Esophagus muscularis mucosa (tissue), 4 donors: ENCODE data around the gene NOX1. TPM values are rescaled to one million over a fixed set of nuclear protein-coding genes. Genes with fewer than 3 reads are reported as not detected.

ENCODE experiments used
- DNase-seq: peaks from one replicate; pipeline ENCODE4 v3.0.0-alpha.2; 2017; ENCODE audit errors: extremely low spot score
- H3K27ac ChIP-seq, 4 donors: fragments of 200-600 bp; sonication (generic); replicated peaks in 1 of 4; 1 replicate in 3 of 4; 2 replicates in 1 of 4; pipeline ENCODE4 v1.5.1; 2016 to 2019; ENCODE audit warnings: mild to moderate bottlenecking in 1 of 4
- H3K27me3 ChIP-seq, 4 donors: fragments of 200-600 bp; sonication (generic); one replicate each; pipeline versions ENCODE4 v1.5.1 to v1.6.0; 2016 to 2019
- H3K36me3 ChIP-seq, 4 donors: fragments of 200-600 bp; sonication (generic); one replicate each; pipeline ENCODE4 v1.5.1; 2016 to 2019
- H3K4me1 ChIP-seq, 4 donors: fragments of 200-600 bp; sonication (generic); one replicate each; pipeline ENCODE4 v1.5.1; 2016 to 2019
- H3K4me3 ChIP-seq, 4 donors: fragments of 200-600 bp; sonication (generic); 1 replicate in 2 of 4; 2 replicates in 2 of 4; pipeline ENCODE4 v1.5.1; 2016 to 2019; ENCODE audit warnings: mild to moderate bottlenecking in 4 of 4, moderate library complexity in 1 of 4
- H3K9me3 ChIP-seq, 4 donors: fragments of 200-600 bp; sonication (generic); 1 replicate in 3 of 4; 2 replicates in 1 of 4; pipeline ENCODE4 v1.5.1; 2016 to 2019
- EP300 ChIP-seq: sonication (generic); formaldehyde crosslinking; IDR thresholded peaks from one replicate; pipeline ENCODE4 v1.6.1; 2017; ENCODE audit warnings: antibody characterized with exemption
- POLR2A ChIP-seq: fragments of 450-650 bp; IDR thresholded peaks from one replicate; pipeline ENCODE4 v1.6.1; 2017; ENCODE audit warnings: antibody characterized with exemption, moderate library complexity, mild to moderate bottlenecking, low read depth
- POLR2AphosphoS5 ChIP-seq, 2 donors: sonication (generic); formaldehyde crosslinking; IDR thresholded peaks; one replicate each; pipeline ENCODE4 v1.6.1; 2017; ENCODE audit warnings: antibody characterized with exemption in 2 of 2
- WGBS: methylation state at CpG from one replicate; pipeline ENCODE4 v1.1.5; 2018; 5-methylcytosine and 5-hydroxymethylcytosine counted together
- intact Hi-C: fragments of 100-400 bp; cut with DNase I; formaldehyde crosslinking; loops from one replicate; pipeline ENCODE4 v1.15.1; 2023
- total RNA-seq, 4 donors: library from RNA; depleted of rRNA; stranded (reverse); fragments of >200 nt; gene quantifications; one replicate each; pipeline versions ENCODE4 v1.1.0 to v1.2.1, GENCODE V29; 2016
- TF ChIP-seq, protein P1 (sequence below), 3 experiments: fragments of 200-600 bp in 2 of 3; fragments of 450-650 bp in 1 of 3; sonication (generic) in 2 of 3; IDR thresholded peaks; one replicate each; pipeline ENCODE4 v1.5.1; 2017 to 2019; ENCODE audit warnings: antibody characterized with exemption in 3 of 3, mild to moderate bottlenecking in 2 of 3, moderate library complexity in 1 of 3

NOX1 gene
- total RNA-seq, 4 donors from 2014 or later: not detected

DNA sequence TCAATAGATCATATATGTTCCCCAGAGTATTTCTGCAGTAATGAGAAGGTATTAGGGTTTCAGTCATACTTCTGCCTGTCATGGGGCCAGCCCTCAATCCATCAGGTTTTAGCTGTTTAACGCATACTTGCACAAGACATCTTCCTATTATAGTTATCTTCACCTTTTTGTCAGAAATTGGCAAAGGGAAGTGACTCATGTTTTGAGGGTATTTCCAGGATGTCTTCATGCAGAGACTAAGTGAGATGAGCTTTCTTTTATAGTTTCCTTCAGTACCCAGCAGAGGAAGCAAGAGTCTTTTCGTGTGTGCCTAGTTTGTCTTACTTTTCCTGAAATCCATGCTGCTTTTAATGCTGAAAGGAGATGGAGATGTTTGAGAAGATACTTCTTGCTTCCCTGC, 44.4 kb downstream of the NOX1 start:
- no peak for DNase-seq
- WGBS: 62% methylated on average over 2 of the region's 2 CpGs
- Histone ChIP-seq H3K4me3 (no peak overlapping the region), H3K9me3 (no peaks in the 10 kb centered on the region), H3K27ac (no peak overlapping the region), H3K4me1 (no peaks in the 10 kb centered on the region), H3K27me3 (no peaks in the 10 kb centered on the region), H3K36me3 (peaks cover 0 to 70% (median 39%) of the 10 kb centered on the region in 4 donors)
- no peak for TF ChIP-seq POLR2A
- TF ChIP-seq, protein P1, sequence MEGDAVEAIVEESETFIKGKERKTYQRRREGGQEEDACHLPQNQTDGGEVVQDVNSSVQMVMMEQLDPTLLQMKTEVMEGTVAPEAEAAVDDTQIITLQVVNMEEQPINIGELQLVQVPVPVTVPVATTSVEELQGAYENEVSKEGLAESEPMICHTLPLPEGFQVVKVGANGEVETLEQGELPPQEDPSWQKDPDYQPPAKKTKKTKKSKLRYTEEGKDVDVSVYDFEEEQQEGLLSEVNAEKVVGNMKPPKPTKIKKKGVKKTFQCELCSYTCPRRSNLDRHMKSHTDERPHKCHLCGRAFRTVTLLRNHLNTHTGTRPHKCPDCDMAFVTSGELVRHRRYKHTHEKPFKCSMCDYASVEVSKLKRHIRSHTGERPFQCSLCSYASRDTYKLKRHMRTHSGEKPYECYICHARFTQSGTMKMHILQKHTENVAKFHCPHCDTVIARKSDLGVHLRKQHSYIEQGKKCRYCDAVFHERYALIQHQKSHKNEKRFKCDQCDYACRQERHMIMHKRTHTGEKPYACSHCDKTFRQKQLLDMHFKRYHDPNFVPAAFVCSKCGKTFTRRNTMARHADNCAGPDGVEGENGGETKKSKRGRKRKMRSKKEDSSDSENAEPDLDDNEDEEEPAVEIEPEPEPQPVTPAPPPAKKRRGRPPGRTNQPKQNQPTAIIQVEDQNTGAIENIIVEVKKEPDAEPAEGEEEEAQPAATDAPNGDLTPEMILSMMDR (IDR thresholded peaks at IDR 0.05): no peak
- no peak for TF ChIP-seq POLR2AphosphoS5 (IDR thresholded peaks at IDR 0.05)
- TF ChIP-seq EP300: no peak
- intact Hi-C loops: no loop called here

DNA sequence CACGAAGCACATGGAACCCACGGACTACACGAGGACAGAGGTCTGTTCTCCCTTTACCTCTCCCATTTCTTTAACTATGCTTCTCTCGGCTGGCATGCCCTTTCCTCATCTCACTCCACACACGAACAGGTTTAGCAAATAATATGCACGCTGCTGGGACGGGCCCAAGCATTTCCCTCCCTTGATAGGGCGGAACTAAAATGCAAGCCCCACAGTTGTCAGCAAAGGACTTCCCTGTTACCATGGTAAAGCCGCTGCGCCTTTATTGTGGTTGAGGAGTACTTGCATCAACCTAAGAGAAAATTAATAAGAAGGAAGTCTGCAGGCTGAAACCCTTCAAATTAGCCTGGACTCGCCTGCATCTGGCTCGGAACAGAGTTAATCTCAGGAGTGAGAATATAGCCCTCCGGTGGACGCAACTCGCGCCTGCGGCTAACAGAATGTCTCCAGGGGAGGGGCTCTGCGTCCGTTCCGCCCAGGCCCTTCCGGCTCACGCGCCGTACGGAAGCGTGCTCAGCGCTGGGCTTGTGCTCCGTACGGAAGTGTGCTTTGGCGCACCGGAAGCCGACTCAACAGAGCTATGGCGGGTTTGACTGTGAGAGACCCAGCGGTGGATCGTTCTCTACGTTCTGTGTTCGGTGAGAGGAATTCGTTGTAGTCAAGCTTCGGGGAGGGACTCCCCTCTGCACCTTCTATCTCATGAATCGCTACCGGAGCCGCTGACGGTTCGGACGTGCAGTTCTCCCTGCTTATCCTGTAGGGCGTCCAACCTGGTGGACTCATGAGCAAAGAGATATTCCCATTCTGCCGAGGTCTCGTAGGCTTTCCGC, 54.1 kb downstream of the NOX1 start, which contains the start of gene CSTF2:
Gene CSTF2 (plus strand): TSS at position 555 of the 830 bp plus-strand sequence. CDS start 26 bp downstream, at position 581.
- Histone ChIP-seq H3K27ac (peak within 1 kb of the TSS; percentile 42 to 64 (median 62)), H3K36me3 (peaks cover 4 to 21% (median 15%) of the 10 kb centered on the region in 4 donors), H3K4me1 (peaks cover 0 to 11% (median 7%) of the 10 kb centered on the region in 4 donors), H3K27me3 (no peaks in the 10 kb centered on the region), H3K9me3 (no peaks in the 10 kb centered on the region), H3K4me3 (peak within 1 kb of the TSS; percentile 57 to 73 (median 66))
- TF ChIP-seq, protein P1 (IDR thresholded peaks at IDR 0.05): peak in 1 of 3 experiments; percentile 39
- TF ChIP-seq POLR2AphosphoS5 (IDR thresholded peaks at IDR 0.05): peak; percentile 54 to 67
- no peak for TF ChIP-seq POLR2A
- TF ChIP-seq EP300: no peak
- peak; percentile 91 for DNase-seq
- intact Hi-C loops: no loop called here
- 48% methylated on average over 41 of the region's 49 CpGs for WGBS

DNA sequence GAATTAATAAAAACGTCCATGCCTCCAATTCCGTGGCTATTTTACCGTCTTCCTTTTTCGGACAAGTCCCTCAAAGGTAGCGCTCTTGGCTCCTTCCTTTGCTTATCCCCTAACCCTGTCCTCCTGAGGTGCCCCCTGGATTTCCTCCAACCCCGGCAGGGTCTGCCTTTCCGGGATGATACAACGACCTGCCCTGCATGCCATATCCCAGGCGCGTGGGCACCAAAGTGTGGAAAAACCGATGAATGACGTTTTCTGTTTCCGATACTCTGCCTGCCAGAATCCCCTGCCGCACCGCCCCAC, 54.7 kb downstream of the NOX1 start:
- intact Hi-C loops: no loop called here
- no peaks in the 10 kb centered on the region for H3K9me3 ChIP-seq
- WGBS: 47% methylated on average over 15 of the region's 15 CpGs
- H3K4me3 ChIP-seq: peak overlapping the region; percentile 57 to 73 (median 66)
- TF ChIP-seq POLR2A: no peak
- TF ChIP-seq, protein P1 (IDR thresholded peaks at IDR 0.05): no peak
- TF ChIP-seq POLR2AphosphoS5 (IDR thresholded peaks at IDR 0.05): no peak
- no peak for TF ChIP-seq EP300
- peak overlapping the region; percentile 42 to 64 (median 62) for H3K27ac ChIP-seq
- no peaks in the 10 kb centered on the region for H3K27me3 ChIP-seq
- H3K4me1 ChIP-seq: peaks cover 0 to 11% (median 7%) of the 10 kb centered on the region in 4 donors
- no peak for DNase-seq
- peaks cover 4 to 19% (median 12%) of the 10 kb centered on the region in 4 donors for H3K36me3 ChIP-seq

DNA sequence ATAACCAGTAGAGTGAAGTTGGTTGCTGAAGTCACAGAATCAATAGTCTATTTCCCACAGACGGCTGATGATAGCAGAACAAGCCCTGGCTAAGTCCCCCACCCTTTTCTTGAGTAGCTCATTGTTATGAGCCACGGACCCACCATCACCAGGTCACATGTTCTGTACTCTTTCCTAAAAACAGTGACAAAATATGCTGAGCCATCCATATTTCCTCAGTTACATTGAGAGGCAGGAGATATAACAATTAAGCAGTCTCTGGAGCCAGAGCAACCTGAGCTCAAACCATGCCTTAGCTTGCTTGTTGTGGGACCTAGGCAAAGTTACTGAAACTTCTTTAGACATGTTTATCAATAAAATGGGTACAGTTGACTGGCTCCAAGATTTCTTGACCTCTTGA, 56.8 kb downstream of the NOX1 start:
- Histone ChIP-seq H3K27me3 (no peaks in the 10 kb centered on the region), H3K36me3 (no peaks in the 10 kb centered on the region), H3K4me3 (no peak overlapping the region), H3K4me1 (peaks cover 0 to 11% (median 7%) of the 10 kb centered on the region in 4 donors), H3K9me3 (no peaks in the 10 kb centered on the region), H3K27ac (no peak overlapping the region)
- TF ChIP-seq, protein P1 (IDR thresholded peaks at IDR 0.05): no peak
- TF ChIP-seq EP300 (no peak), POLR2A (no peak), POLR2AphosphoS5 (IDR thresholded peaks at IDR 0.05) (no peak)
- no peak for DNase-seq
- intact Hi-C loops: no loop called here
- WGBS: 67% methylated on average over 2 of the region's 2 CpGs
